GM23338 (cell line): Measurements from ENCODE around the gene CYFIP1. TPM values are rescaled to one million over a fixed set of nuclear protein-coding genes. Genes with fewer than 3 reads are reported as not detected.

ENCODE experiments used
- CREB1 ChIP-seq: fragments of 250-450 bp; sonication (Bioruptor Pico); IDR thresholded peaks from 2 replicates; pipeline ENCODE4 v1.5.0; 2020; ENCODE audit warnings: low read depth, mild to moderate bottlenecking, moderate library complexity
- EZH2 ChIP-seq: fragments of 200-600 bp; sonication (generic); IDR thresholded peaks from one replicate; pipeline ENCODE4 v1.8.0; 2017; ENCODE audit warnings: antibody characterized with exemption, mild to moderate bottlenecking, low read depth; ENCODE audit not compliant: unreplicated experiment
- NANOG ChIP-seq: IDR thresholded peaks from 2 replicates; pipeline ENCODE4 v1.6.1; 2016; ENCODE audit warnings: antibody characterized with exemption, borderline replicate concordance
- POLR2AphosphoS5 ChIP-seq: IDR thresholded peaks from 2 replicates; pipeline ENCODE4 v1.6.1; 2016; ENCODE audit warnings: antibody characterized with exemption, low read depth
- ZNF331 ChIP-seq: fragments of 250-450 bp; sonication (Bioruptor Pico); IDR thresholded peaks from 2 replicates; pipeline ENCODE4 v1.5.0; 2020; ENCODE audit warnings: low read depth, mild to moderate bottlenecking, moderate library complexity
- ZNF462 ChIP-seq: fragments of 250-450 bp; sonication (Bioruptor Pico); IDR thresholded peaks from 2 replicates; pipeline ENCODE4 v1.5.0; 2020; ENCODE audit warnings: mild to moderate bottlenecking, moderate library complexity
- polyA plus RNA-seq: library from polyadenylated mRNA; unstranded; fragments of >200 nt; fragmentation: Nextera tagmentation; extraction: Ambion mirVana; gene quantifications from 2 replicates; pipeline ENCODE4 v1.2.1, GENCODE V29; 2016
- total RNA-seq: library from RNA; depleted of rRNA; stranded (reverse); fragments of >200 nt; shearing (Covaris generic); gene quantifications from 2 replicates; pipeline ENCODE4 v1.2.3, GENCODE V29; 2014; rRNA removed

The CYFIP1 gene
- total and polyA plus RNA-seq, 2 experiments from 2014 or later = 20.0 to 73.9 TPM

DNA sequence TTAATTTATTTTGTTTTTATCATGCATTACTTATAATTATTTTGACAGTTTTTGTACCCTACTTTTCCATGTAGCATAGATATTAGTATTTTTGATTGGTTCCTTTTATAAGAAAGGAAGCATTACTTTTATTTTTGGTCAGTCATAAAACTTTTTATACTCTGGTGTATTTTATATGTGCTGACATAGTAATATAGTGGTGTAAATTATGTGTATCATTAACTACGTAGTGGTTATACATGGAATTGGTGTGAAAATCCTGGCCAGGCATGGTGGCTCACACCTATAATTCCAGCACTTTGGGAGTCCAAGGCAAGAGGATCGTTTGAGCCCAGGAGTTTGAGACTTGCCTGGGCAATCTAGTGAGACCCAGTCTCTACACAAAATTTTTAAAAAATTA, 160.5 kb downstream of the CYFIP1 start (continued):
- TF ChIP-seq EZH2 = no peak
- no peak for TF ChIP-seq CREB1
- TF ChIP-seq ZNF462 (CRISPR knock-in tag) = no peak
- no peak for TF ChIP-seq NANOG
- no peak for TF ChIP-seq ZNF331 (CRISPR knock-in tag)
- TF ChIP-seq POLR2AphosphoS5 = no peak

Other genes starting within 250 kb of the CYFIP1 start
- 10.4 and 14.7 TPM in 2 replicates for gene NIPA1, start 193.7 kb downstream of the CYFIP1 start, total RNA-seq
- 3.1 and 3.5 TPM in 2 replicates for gene NIPA1, start 193.7 kb downstream of the CYFIP1 start, polyA plus RNA-seq
- gene NIPA2, start 141.7 kb downstream of the CYFIP1 start, total RNA-seq = 96.2 and 105 TPM in 2 replicates
- gene NIPA2, start 141.7 kb downstream of the CYFIP1 start, polyA plus RNA-seq = 30.2 and 35.0 TPM in 2 replicates
- gene TUBGCP5, start 59.2 kb upstream of the CYFIP1 start, total RNA-seq = 12.8 and 21.7 TPM in 2 replicates
- gene TUBGCP5, start 59.2 kb upstream of the CYFIP1 start, polyA plus RNA-seq = 7.7 and 12.0 TPM in 2 replicates
- not detected in 2 replicates for gene GOLGA6L1, start 156.5 kb upstream of the CYFIP1 start, total RNA-seq
- gene GOLGA6L1, start 156.5 kb upstream of the CYFIP1 start, polyA plus RNA-seq = 0.09 TPM in 1 of 2 replicates, not detected in the other